Thyroid gland (tissue), 4 donors: ENCODE data around the gene SETD1B.

Source experiments
- POLR2A ChIP-seq, 2 donors: fragments of 450-650 bp; IDR thresholded peaks; one replicate each; pipeline ENCODE4 v1.6.1; 2017; ENCODE audit warnings: antibody characterized with exemption in 2 of 2, mild to moderate bottlenecking in 2 of 2, moderate library complexity in 1 of 2
- TF ChIP-seq, protein P1 (sequence below), 6 experiments: fragments of 200-600 bp in 3 of 6; fragments of 450-650 bp in 3 of 6; sonication (generic) in 3 of 6; IDR thresholded peaks; one replicate each; pipeline ENCODE4 v1.5.1; 2016 to 2019; ENCODE audit warnings: antibody characterized with exemption in 6 of 6, mild to moderate bottlenecking in 2 of 6, inconsistent platforms in 1 of 6, moderate library complexity in 1 of 6

GRCh38 chr12:121837680-121838079 lies 33.9 kb downstream of the SETD1B start:
- TF ChIP-seq POLR2A (IDR thresholded peaks at IDR 0.05) = no peak
- TF ChIP-seq, protein P1, sequence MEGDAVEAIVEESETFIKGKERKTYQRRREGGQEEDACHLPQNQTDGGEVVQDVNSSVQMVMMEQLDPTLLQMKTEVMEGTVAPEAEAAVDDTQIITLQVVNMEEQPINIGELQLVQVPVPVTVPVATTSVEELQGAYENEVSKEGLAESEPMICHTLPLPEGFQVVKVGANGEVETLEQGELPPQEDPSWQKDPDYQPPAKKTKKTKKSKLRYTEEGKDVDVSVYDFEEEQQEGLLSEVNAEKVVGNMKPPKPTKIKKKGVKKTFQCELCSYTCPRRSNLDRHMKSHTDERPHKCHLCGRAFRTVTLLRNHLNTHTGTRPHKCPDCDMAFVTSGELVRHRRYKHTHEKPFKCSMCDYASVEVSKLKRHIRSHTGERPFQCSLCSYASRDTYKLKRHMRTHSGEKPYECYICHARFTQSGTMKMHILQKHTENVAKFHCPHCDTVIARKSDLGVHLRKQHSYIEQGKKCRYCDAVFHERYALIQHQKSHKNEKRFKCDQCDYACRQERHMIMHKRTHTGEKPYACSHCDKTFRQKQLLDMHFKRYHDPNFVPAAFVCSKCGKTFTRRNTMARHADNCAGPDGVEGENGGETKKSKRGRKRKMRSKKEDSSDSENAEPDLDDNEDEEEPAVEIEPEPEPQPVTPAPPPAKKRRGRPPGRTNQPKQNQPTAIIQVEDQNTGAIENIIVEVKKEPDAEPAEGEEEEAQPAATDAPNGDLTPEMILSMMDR (IDR thresholded peaks at IDR 0.05) = no peak
